Smooth muscle cell (in vitro differentiated cells): ENCODE data around the gene NPFF. TPM values are rescaled to one million over a fixed set of nuclear protein-coding genes. Genes with fewer than 3 reads are reported as not detected.

ENCODE experiments used
- DNase-seq: peaks from one replicate; lab custom pipeline; 2025; ENCODE audit not compliant: unreplicated experiment; lab: John Stamatoyannopoulos, UW
- H2AFZ ChIP-seq: fragments of 200-600 bp; sonication (generic); 2 replicates; pipeline ENCODE4 v1.6.0; 2016; ENCODE audit warnings: antibody characterized with exemption, low read depth, mild to moderate bottlenecking
- H3F3A ChIP-seq: fragments of 200-600 bp; sonication (generic); 2 replicates; pipeline ENCODE4 v1.6.0; 2017; ENCODE audit warnings: antibody characterized with exemption, low read depth
- H3K27ac ChIP-seq: fragments of 200-600 bp; sonication (generic); 2 replicates; pipeline ENCODE4 v1.5.1; 2016; ENCODE audit warnings: low read depth, mild to moderate bottlenecking
- H3K27me3 ChIP-seq: fragments of 200-600 bp; sonication (generic); 2 replicates; pipeline ENCODE4 v1.6.1; 2016; ENCODE audit warnings: low read depth, mild to moderate bottlenecking
- H3K36me3 ChIP-seq: fragments of 200-600 bp; sonication (generic); 2 replicates; pipeline ENCODE4 v1.5.1; 2016; ENCODE audit warnings: low read depth
- H3K4me1 ChIP-seq: fragments of 200-600 bp; sonication (generic); 2 replicates; pipeline ENCODE4 v1.5.1; 2016; ENCODE audit warnings: low read depth
- H3K4me2 ChIP-seq: fragments of 200-600 bp; sonication (generic); 2 replicates; pipeline ENCODE4 v1.6.0; 2016; ENCODE audit warnings: mild to moderate bottlenecking
- H3K4me3 ChIP-seq: fragments of 200-600 bp; sonication (generic); 2 replicates; pipeline ENCODE4 v1.5.1; 2016; ENCODE audit warnings: mild to moderate bottlenecking
- H3K79me2 ChIP-seq: fragments of 200-600 bp; sonication (generic); 2 replicates; pipeline ENCODE4 v1.6.0; 2016; ENCODE audit warnings: low read depth, mild to moderate bottlenecking
- H3K9ac ChIP-seq: fragments of 200-600 bp; sonication (generic); 2 replicates; pipeline ENCODE4 v1.6.0; 2016; ENCODE audit warnings: low read depth
- H3K9me3 ChIP-seq: fragments of 200-600 bp; sonication (generic); replicated peaks from 2 replicates; pipeline ENCODE4 v1.5.1; 2016; ENCODE audit warnings: low read depth
- H4K20me1 ChIP-seq: fragments of 200-600 bp; sonication (generic); 2 replicates; pipeline ENCODE4 v1.6.0; 2016; ENCODE audit warnings: low read depth
- WGBS: methylation state at CpG from one replicate; pipeline ENCODE4 v1.1.7; 2016; ENCODE audit warnings: low lambda C conversion rate; 5-methylcytosine and 5-hydroxymethylcytosine counted together
- polyA plus RNA-seq: library from polyadenylated mRNA; unstranded; fragments of >200 nt; fragmentation: Nextera tagmentation; extraction: Ambion mirVana; gene quantifications from 2 replicates; pipeline ENCODE4 v1.2.1, GENCODE V29; 2016
- total RNA-seq: library from RNA; depleted of rRNA; stranded (reverse); fragments of >200 nt; gene quantifications from 2 replicates; pipeline ENCODE4 v1.2.3, GENCODE V29; 2014
- TF ChIP-seq, protein P1 (sequence below): fragments of 200-600 bp; sonication (generic); IDR thresholded peaks from 2 replicates; pipeline ENCODE4 v1.5.1; 2017; ENCODE audit warnings: borderline replicate concordance, mild to moderate bottlenecking, antibody characterized with exemption; ENCODE audit not compliant: insufficient read depth, poor library complexity, severe bottlenecking

The NPFF gene
- total and polyA plus RNA-seq, 2 experiments from 2014 or later: 0.38 TPM; not detected in 1

DNA sequence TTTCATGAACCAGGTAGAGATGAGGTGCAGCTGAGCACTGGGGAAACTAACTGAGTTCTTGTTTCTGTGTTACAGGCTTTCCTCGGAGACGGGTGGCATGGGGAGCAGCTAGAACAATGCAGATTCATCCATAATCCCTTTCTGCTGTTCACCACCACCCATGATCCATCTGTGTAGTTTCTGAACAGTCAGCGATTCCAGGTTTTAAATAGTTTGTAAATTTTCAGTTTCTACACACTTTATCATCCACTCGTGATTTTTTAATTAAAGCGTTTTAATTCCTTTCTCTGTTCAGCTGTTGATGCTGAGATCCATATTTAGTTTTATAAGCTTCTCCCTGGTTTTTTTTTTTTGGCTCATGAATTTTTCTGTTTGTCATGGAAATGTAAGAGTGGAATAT lies 28.0 kb downstream of the NPFF start:
- no peaks in the 10 kb centered on the region for H3K9me3 ChIP-seq
- H3K4me1 ChIP-seq: peaks cover 4% of the 10 kb centered on the region
- 84% methylated on average over 5 of the region's 5 CpGs for WGBS
- no peak for DNase-seq
- no peak overlapping the region for H3K4me3 ChIP-seq
- H3K27me3 ChIP-seq: no peaks in the 10 kb centered on the region
- TF ChIP-seq, protein P1, sequence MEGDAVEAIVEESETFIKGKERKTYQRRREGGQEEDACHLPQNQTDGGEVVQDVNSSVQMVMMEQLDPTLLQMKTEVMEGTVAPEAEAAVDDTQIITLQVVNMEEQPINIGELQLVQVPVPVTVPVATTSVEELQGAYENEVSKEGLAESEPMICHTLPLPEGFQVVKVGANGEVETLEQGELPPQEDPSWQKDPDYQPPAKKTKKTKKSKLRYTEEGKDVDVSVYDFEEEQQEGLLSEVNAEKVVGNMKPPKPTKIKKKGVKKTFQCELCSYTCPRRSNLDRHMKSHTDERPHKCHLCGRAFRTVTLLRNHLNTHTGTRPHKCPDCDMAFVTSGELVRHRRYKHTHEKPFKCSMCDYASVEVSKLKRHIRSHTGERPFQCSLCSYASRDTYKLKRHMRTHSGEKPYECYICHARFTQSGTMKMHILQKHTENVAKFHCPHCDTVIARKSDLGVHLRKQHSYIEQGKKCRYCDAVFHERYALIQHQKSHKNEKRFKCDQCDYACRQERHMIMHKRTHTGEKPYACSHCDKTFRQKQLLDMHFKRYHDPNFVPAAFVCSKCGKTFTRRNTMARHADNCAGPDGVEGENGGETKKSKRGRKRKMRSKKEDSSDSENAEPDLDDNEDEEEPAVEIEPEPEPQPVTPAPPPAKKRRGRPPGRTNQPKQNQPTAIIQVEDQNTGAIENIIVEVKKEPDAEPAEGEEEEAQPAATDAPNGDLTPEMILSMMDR: no peak
- peaks cover 34% of the 10 kb centered on the region for H3K79me2 ChIP-seq
- H3K27ac ChIP-seq: peak overlapping the region; percentile 63
- H2AFZ ChIP-seq: no peak overlapping the region
- peaks cover 100% of the 10 kb centered on the region for H4K20me1 ChIP-seq
- peaks cover 76% of the 10 kb centered on the region for H3F3A ChIP-seq
- H3K36me3 ChIP-seq: peaks cover 22% of the 10 kb centered on the region
- no peak overlapping the region for H3K4me2 ChIP-seq
- H3K9ac ChIP-seq: no peak overlapping the region

DNA sequence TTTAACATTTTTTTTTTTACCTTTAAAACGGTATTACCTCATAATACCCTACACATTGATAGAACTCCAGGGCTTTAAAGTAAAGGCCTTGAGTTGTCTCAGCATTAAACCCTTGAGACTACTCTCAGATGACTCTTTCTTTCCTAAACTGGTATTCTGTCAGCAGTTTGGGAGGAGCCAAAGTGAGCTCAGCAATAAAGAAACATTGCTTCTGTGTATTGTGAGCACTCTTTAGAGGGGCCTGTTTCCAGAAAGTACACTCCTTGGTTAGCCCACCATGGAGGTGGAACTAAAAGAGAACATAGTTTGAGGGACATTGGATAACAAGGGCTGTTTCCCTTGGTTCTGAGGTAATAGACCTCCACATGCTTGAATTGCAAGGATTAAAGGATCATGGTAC lies 28.4 kb downstream of the NPFF start:
- H3K9ac ChIP-seq: no peak overlapping the region
- H3K4me1 ChIP-seq: peaks cover 7% of the 10 kb centered on the region
- TF ChIP-seq, protein P1: no peak
- peaks cover 100% of the 10 kb centered on the region for H4K20me1 ChIP-seq
- H2AFZ ChIP-seq: no peak overlapping the region
- H3K9me3 ChIP-seq: no peaks in the 10 kb centered on the region
- no peak overlapping the region for H3K4me3 ChIP-seq
- no peaks in the 10 kb centered on the region for H3K27me3 ChIP-seq
- H3K4me2 ChIP-seq: no peak overlapping the region
- H3K79me2 ChIP-seq: peaks cover 39% of the 10 kb centered on the region
- H3K27ac ChIP-seq: peak overlapping the region; percentile 63
- H3K36me3 ChIP-seq: peaks cover 22% of the 10 kb centered on the region
- no peak for DNase-seq
- 87% methylated on average over 1 of the region's 1 CpG for WGBS
- H3F3A ChIP-seq: peaks cover 71% of the 10 kb centered on the region

DNA sequence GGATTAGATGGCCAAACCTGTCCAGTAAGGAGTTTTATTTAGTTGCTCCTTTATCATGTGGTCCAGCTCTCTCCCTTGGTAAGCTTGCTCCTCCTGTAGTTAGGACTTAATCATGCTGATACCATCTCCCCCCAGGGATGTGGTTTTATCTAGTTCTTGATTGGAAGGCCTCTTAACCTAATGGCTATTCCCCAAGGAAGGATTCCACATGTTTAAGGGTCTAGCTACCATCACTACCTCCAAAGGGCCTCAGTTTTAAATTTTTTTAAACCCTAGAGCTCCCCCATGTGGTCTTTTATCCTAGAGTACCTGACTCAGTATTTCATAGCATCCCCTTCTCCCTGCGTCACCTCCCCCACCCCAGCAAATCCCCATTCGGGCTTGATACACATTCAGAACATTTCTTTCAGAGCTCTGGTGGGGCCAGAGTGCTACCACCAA lies 30.5 kb downstream of the NPFF start:
- DNase-seq: no peak
- Histone ChIP-seq H3K9ac (no peak overlapping the region), H3K4me1 (peaks cover 15% of the 10 kb centered on the region), H2AFZ (no peak overlapping the region), H3K27ac (peak overlapping the region; percentile 53), H3K36me3 (peaks cover 22% of the 10 kb centered on the region), H3K27me3 (no peaks in the 10 kb centered on the region), H4K20me1 (peaks cover 100% of the 10 kb centered on the region), H3K79me2 (peaks cover 59% of the 10 kb centered on the region), H3K4me2 (no peak overlapping the region), H3F3A (peaks cover 75% of the 10 kb centered on the region), H3K4me3 (no peak overlapping the region), H3K9me3 (no peaks in the 10 kb centered on the region)
- WGBS: 85% methylated on average over 2 of the region's 2 CpGs
- TF ChIP-seq, protein P1: peak; percentile 34

DNA sequence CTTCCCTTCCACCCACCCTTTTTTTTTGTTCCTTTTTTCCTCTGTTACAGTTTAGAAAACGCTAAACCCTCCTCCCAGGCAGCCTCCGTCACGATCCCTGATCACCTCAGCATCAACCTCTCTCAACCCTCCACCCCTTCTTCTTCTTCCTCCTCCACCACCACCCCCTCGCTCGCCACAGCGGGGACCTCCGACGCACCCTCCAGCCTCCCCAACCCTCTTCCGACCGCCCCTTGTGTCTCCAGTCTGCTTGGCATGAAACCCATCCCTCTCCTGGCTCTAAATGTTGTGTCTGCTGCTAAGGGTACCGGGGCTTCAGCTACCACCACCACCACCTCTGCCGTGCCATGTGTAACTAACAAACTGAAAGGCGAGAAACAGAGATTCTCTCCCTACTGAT lies 32.5 kb downstream of the NPFF start:
- H3K36me3 ChIP-seq: peaks cover 30% of the 10 kb centered on the region
- H3K27ac ChIP-seq: peak overlapping the region; percentile 30
- H3K4me3 ChIP-seq: no peak overlapping the region
- TF ChIP-seq, protein P1: no peak
- no peak overlapping the region for H3K4me2 ChIP-seq
- H3K79me2 ChIP-seq: peaks cover 75% of the 10 kb centered on the region
- no peak for DNase-seq
- no peak overlapping the region for H3K9ac ChIP-seq
- no peak overlapping the region for H2AFZ ChIP-seq
- H3K27me3 ChIP-seq: no peaks in the 10 kb centered on the region
- H3F3A ChIP-seq: peaks cover 74% of the 10 kb centered on the region
- peaks cover 99% of the 10 kb centered on the region for H4K20me1 ChIP-seq
- peaks cover 15% of the 10 kb centered on the region for H3K4me1 ChIP-seq
- 92% methylated on average over 13 of the region's 13 CpGs for WGBS
- H3K9me3 ChIP-seq: no peaks in the 10 kb centered on the region
